ENCODE data around the gene SMAP2.
"Not testable (repeated sequence)": the region's sequence is repeated elsewhere in the genome, so short reads cannot be mapped to it uniquely, and the experiment has no call there.

Gene SMAP2

GRCh38 chr1:40384413-40384762 lies 10.9 kb downstream of the SMAP2 start:
- no peak overlapping the region for H3K4me3 ChIP-seq
- H3K4me1 ChIP-seq = peaks cover 0 to 92% (median 56%) of the 10 kb centered on the region in 4 donors
- H3K27me3 ChIP-seq = no peaks in the 10 kb centered on the region
- intact Hi-C loops (cut with DNase I; ENCODE audit: low total_unique reads) = no loop called here
- peak overlapping the region; percentile 69 for H3K27ac ChIP-seq
- DNase-seq = no peak
- TF ChIP-seq, protein P1, sequence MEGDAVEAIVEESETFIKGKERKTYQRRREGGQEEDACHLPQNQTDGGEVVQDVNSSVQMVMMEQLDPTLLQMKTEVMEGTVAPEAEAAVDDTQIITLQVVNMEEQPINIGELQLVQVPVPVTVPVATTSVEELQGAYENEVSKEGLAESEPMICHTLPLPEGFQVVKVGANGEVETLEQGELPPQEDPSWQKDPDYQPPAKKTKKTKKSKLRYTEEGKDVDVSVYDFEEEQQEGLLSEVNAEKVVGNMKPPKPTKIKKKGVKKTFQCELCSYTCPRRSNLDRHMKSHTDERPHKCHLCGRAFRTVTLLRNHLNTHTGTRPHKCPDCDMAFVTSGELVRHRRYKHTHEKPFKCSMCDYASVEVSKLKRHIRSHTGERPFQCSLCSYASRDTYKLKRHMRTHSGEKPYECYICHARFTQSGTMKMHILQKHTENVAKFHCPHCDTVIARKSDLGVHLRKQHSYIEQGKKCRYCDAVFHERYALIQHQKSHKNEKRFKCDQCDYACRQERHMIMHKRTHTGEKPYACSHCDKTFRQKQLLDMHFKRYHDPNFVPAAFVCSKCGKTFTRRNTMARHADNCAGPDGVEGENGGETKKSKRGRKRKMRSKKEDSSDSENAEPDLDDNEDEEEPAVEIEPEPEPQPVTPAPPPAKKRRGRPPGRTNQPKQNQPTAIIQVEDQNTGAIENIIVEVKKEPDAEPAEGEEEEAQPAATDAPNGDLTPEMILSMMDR (IDR thresholded peaks at IDR 0.05) = no peak
- peaks cover 0 to 3% (median 0%) of the 10 kb centered on the region in 3 donors for H3K36me3 ChIP-seq
- H3K9me3 ChIP-seq = no peaks in the 10 kb centered on the region

GRCh38 chr1:40384887-40385286 lies 11.4 kb downstream of the SMAP2 start:
- Histone ChIP-seq H3K9me3 (no peaks in the 10 kb centered on the region), H3K4me3 (no peak overlapping the region), H3K27ac (peak overlapping the region; percentile 69), H3K27me3 (no peaks in the 10 kb centered on the region), H3K4me1 (peaks cover 0 to 92% (median 54%) of the 10 kb centered on the region in 4 donors), H3K36me3 (peaks cover 0 to 4% (median 0%) of the 10 kb centered on the region in 3 donors)
- intact Hi-C loops (cut with DNase I; ENCODE audit: low total_unique reads) = no loop called here
- TF ChIP-seq, protein P1 (IDR thresholded peaks at IDR 0.05) = no peak
- no peak for DNase-seq

GRCh38 chr1:40385437-40386358 lies 12.2 kb downstream of the SMAP2 start:
- Histone ChIP-seq H3K27ac (peak overlapping the region; percentile 69), H3K4me3 (peak overlapping the region; percentile 1 to 2), H3K36me3 (peaks cover 0 to 4% (median 0%) of the 10 kb centered on the region in 3 donors), H3K4me1 (peaks cover 0 to 92% (median 56%) of the 10 kb centered on the region in 4 donors), H3K9me3 (no peaks in the 10 kb centered on the region), H3K27me3 (no peaks in the 10 kb centered on the region)
- intact Hi-C loops (cut with DNase I; ENCODE audit: low total_unique reads) = no loop called here
- TF ChIP-seq, protein P1 (IDR thresholded peaks at IDR 0.05) = no peak
- DNase-seq = no peak

DNA sequence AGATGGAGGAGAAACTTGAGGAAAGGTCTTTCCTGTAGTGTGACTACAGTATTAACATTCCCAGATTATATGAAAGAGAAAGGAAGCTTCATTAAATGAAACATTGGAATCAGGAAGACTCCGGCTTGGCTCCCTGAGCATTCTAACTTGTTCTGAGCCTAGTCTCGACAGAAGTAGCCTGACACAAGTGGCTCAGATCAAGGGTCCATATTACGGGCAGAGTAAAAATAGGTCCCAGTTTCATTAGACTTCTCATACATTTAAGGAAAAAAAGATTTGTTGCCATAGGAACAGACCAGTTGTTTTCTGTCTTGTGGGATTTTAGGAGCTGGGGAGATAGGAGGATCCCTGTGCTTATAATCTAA lies 12.8 kb downstream of the SMAP2 start:
- intact Hi-C loops (cut with DNase I; ENCODE audit: low total_unique reads) = no loop called here
- Histone ChIP-seq H3K4me1 (peaks cover 0 to 92% (median 58%) of the 10 kb centered on the region in 4 donors), H3K4me3 (peak overlapping the region; percentile 1 to 2), H3K27me3 (no peaks in the 10 kb centered on the region), H3K9me3 (no peaks in the 10 kb centered on the region), H3K27ac (peak overlapping the region; percentile 69), H3K36me3 (peaks cover 0 to 4% (median 0%) of the 10 kb centered on the region in 3 donors)
- no peak for DNase-seq
- TF ChIP-seq, protein P1 (IDR thresholded peaks at IDR 0.05) = no peak

GRCh38 chr1:40386796-40387195 lies 13.3 kb downstream of the SMAP2 start:
- Histone ChIP-seq H3K4me1 (peaks cover 0 to 92% (median 55%) of the 10 kb centered on the region in 4 donors), H3K4me3 (peak overlapping the region in 1 of 2 donors; percentile 1), H3K27me3 (no peaks in the 10 kb centered on the region), H3K9me3 (no peaks in the 10 kb centered on the region), H3K27ac (peak overlapping the region; percentile 69), H3K36me3 (peaks cover 0 to 4% (median 0%) of the 10 kb centered on the region in 3 donors)
- DNase-seq = no peak
- intact Hi-C loops (cut with DNase I; ENCODE audit: low total_unique reads) = no loop called here
- TF ChIP-seq, protein P1 (IDR thresholded peaks at IDR 0.05) = no peak

- H3K27me3 ChIP-seq; H3K4me3 ChIP-seq; intact Hi-C loops (cut with DNase I; ENCODE audit: low total_unique reads); DNase-seq; H3K9me3 ChIP-seq; H3K36me3 ChIP-seq: not testable (repeated sequence)
- peak overlapping the region; percentile 69 for H3K27ac ChIP-seq
- H3K4me1 ChIP-seq = peaks cover 0 to 92% (median 52%) of the 10 kb centered on the region in 4 donors
These were observed 14.1 kb downstream of the SMAP2 start for GRCh38 chr1:40387381-40388306.

DNA sequence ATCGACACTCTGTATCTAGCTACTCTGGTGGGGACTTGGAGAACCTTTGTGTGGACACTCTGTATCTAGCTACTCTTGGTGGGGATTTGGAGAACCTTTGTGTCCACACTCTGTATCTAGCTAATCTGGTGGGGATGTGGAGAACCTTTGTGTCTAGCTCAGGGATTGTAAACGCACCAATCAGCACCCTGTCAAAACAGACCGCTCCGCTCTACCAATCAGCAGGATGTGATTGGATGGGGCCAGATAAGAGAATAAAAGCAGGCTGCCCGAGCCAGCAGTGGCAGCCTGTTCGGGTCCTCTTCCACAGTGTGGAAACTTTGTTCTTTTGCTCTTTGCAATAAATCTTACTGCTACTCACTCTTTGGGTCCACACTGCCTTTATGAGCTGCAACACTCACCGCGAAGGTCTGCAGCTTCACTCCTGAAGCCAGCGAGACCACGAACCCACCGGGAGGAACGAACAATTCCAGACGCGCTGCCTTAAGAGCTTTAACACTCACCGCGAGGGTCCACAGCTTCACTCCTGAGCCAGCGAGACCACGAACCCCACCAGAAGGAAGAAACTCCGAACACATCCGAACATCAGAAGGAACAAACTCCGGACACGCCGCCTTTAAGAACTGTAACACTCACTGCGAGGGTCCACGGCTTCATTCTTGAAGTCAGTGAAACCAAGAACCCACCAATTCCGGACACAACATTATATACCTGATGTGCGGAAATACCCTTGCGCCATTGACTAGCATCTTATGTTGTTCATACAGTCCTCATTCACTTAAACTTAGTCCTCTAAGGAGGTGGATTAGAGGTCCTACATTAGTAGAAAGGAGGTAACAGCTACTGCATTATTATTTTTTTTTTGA lies 15.2 kb downstream of the SMAP2 start:
- H3K9me3 ChIP-seq; H3K36me3 ChIP-seq; intact Hi-C loops (cut with DNase I; ENCODE audit: low total_unique reads); DNase-seq; H3K4me3 ChIP-seq; H3K27me3 ChIP-seq: not testable (repeated sequence)
- Histone ChIP-seq H3K4me1 (peaks cover 0 to 88% (median 41%) of the 10 kb centered on the region in 4 donors), H3K27ac (peak overlapping the region; percentile 65 to 78)
